Measurements from ENCODE around the gene OR13C3.

- no peak for TF ChIP-seq EZH2 (IDR thresholded peaks at IDR 0.05; ENCODE audit: borderline replicate concordance, low read depth, low read length, poor library complexity, severe bottlenecking)
- TF ChIP-seq CTCF (conservative IDR thresholded peaks at IDR 0.05; ENCODE audit: low read depth, low read length), result no peak
These were observed 38.8 kb upstream of the OR13C3 start for GRCh38 chr9:104575456-104575855.
